ENCODE results near the gene NPAS1.

The NPAS1 gene, protein sequence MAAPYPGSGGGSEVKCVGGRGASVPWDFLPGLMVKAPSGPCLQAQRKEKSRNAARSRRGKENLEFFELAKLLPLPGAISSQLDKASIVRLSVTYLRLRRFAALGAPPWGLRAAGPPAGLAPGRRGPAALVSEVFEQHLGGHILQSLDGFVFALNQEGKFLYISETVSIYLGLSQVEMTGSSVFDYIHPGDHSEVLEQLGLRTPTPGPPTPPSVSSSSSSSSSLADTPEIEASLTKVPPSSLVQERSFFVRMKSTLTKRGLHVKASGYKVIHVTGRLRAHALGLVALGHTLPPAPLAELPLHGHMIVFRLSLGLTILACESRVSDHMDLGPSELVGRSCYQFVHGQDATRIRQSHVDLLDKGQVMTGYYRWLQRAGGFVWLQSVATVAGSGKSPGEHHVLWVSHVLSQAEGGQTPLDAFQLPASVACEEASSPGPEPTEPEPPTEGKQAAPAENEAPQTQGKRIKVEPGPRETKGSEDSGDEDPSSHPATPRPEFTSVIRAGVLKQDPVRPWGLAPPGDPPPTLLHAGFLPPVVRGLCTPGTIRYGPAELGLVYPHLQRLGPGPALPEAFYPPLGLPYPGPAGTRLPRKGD

DNA sequence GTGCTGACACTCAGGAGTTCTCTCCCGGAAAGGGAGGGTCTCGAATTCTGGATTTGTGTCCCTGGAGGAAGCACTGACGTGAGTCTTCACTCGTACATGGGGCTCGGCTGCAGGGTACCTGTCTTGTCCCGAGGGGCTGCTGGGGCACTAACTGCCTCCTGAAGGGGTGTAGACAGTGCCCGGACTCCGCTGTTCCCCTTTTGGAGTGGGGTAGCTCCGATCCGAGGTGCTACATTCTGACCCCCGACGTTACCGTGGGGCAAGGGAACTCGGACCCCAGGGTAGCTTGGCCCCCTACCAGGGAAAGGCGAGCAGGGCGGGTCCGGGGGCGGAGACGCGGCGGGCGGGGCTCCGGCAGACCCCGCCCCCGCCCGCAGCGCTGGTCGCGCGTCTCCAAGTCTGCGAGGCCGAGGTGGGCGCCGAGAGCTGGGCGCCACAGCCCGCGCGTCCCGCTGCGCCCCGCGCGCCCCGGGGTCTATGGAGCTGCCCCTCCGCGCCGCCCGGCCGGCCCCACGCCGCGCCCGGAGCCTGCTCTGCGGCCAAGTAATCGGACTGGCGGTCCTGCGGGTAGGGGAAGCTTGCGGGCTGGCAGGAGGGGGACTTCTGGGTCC, at the start of gene NPAS1:
NPAS1 (plus strand) TSS at position 407 of the 611 bp plus-strand sequence. CDS start 1,211 bp downstream, outside the sequence.
- no peak for DNase-seq

DNA sequence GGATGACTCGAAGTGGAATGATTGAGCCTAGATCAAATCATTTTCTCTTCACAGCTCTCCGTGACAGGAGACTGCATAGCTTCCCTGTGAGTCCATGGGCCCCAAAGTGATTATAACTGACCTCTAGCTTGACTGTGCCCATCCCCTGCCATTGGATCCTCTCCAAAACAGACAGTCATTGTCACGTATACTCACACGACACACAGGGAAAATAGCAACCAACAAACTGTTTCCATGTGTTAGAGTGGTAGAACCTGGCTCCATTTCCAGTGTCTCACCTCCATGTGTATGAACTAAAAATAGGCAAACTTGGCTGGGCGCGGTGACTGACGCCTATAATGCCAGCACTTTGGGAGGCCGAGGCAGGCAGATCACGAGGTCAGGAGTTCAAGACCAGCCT, 48.8 kb upstream of the NPAS1 start:
- no peak for DNase-seq

GRCh38 chr19:46972311-46972710, 47.3 kb upstream of the NPAS1 start:
- DNase-seq = no peak

- no peak for DNase-seq
Measured at GRCh38 chr19:46974181-46974580, 45.5 kb upstream of the NPAS1 start.

GRCh38 chr19:46975011-46975924, 44.4 kb upstream of the NPAS1 start:
- DNase-seq = no peak

- DNase-seq = no peak
Measured at GRCh38 chr19:46975925-46976782, 43.5 kb upstream of the NPAS1 start.

DNA sequence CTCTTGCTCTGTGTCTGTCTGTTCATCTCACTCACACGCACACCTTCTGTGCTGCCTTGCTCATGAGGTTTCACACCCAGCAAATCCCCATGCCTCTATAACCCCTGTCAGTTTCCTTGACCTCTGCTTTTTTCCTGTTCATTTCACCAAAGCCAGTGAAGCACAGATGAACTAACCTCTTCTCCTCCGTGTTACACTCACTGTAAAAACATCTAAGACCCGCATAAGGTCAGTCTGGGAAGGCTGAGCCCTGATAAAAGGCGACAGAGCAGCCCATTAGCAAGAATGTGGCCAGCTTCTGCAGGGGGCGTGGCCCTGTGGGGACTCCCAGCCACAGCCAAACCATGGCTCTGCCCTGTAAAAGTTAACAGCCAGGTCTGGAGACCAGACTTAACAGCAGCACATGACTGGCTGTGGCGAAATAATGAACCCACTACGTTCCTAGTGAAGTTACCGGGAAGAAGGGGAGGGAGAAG, 42.8 kb upstream of the NPAS1 start:
- DNase-seq = peak; percentile 17 to 28

DNA sequence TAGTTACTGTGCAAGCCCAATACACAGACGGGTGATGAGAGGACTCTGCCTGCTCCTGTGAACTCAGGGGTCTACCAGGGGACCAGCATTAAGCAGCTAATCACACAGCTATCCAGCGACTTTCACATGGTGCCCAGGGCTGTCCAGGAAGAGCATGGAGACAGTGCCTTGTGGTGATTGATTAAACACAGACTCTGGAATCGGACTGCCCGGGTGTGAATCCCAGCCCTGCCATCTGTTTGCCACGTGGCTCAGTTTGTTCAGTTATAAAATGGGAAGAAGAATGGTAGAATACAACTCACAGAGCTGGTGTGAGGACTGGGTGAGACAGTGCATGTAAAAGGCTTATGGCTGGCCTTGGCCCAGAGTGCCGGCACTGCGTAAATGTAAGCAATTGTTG, 42.1 kb upstream of the NPAS1 start:
- no peak for DNase-seq

DNA sequence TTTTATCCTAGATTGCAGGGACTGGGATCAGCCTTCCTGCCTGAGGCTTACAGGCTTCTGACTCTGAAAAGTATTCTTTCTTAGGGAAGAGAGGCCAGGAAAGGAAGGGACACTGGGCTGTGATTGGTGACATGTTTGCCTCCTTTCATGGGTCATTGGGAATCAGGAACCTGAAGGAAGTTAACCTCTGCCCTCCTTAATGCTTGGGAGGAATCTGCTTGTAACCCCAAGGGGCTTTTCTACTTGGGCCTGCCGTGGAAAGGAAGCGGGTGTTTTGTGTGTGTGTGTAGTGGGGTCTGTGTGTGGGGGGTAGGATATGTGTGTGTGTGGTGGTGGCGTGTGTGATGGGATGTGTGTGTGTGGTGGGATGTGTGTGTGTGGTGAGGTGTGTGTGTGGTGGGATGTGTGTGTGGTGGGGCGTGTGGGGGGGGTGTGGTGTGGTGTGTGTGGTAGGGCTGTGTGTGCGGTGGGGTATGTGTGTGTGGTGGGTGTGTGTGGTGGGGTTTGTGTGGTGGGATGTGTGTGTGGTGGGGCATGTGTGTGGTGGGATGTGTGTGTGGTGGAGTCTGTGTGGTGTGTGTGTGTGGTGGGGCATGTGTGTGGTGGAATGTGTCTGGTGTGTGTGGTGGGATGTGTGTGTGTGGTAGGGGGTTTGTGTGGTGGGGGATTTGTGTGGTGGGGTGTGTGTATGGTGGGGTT, 41.3 kb upstream of the NPAS1 start:
- peak; percentile 43 to 63 for DNase-seq

- DNase-seq = no peak
Measured at GRCh38 chr19:46979126-46980105, 40.2 kb upstream of the NPAS1 start.

GRCh38 chr19:46980761-46981160, 38.9 kb upstream of the NPAS1 start:
- DNase-seq = no peak

DNA sequence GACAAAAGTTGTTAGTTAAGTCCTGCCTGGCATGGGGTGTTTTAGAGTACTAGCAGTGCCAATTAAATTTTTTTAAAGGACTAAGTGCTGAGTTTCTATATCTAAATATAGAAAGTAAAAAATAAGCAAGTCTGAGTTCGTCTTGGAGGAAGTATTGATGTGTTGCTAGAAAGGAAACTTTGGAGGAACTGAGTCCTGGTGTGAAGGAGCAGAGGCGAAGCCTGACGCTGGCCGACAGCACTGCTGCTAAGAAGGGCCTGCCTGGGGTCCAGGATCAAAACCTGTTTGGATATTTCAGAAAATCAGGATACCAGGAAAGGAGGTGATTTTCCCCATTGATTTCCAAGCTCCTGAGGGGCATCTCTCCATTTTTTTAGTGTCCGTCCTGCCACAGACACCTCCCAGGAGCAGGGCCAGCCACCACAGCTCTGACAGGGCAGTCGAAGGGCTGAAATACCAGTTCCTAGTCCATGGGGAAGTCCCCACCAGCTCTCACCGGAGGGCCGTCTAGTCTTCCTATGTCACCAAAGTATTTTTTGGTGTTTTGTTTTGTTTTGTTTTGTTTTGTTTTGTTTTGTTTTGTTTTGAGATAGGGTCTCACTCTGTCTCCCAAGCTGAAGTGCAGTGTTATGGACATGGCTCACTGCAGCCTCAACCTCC, 38.2 kb upstream of the NPAS1 start:
- peak; percentile 75 for DNase-seq

GRCh38 chr19:46983097-46983496, 36.5 kb upstream of the NPAS1 start:
- no peak for DNase-seq

DNA sequence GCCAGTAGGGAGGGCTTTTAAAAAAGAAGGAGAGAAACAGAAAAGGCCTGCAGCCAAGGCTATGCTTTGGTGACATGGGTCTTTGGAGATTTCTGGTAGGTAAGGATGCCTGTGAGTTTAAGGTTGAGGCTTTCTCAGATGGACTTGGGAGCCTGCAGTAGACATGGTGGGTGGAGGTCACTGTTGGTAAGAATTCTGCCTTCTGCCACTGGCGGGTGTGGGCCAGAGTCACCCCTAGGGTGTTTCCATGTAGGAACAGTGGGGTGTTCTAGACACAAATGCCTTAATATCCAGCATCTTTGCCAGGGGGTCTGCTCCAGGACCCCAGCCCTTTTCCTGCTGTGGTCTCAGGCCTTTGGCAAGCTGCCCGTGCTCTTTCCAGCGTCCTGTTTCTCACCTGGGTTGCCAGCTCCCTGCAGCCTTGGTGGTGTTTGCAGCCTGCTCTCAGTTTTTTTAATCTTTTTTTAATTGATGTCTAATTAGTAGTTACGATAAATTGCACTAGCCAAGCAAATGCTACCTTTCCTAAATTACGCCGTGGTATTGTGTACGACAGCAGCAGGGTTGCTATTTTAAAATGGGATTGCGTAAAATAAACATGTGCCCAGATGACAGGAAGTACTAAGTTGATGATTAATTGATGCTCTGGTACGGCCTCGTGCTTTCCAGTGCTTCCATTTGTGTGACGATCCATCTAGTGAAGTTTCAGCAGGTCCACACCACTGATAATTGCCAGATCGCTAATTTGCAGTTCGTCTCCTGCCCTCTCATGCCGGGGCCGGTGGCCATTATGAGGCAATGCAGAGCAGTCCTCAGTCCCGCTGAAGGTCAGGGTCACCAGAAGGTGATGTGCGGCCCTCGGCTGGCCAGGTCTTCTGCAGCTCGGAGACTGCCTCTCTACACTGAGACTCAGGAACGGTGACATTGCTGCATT, 35.3 kb upstream of the NPAS1 start:
- peak; percentile 61 to 76 for DNase-seq

GRCh38 chr19:46985542-46986415, 33.9 kb upstream of the NPAS1 start:
- no peak for DNase-seq

DNA sequence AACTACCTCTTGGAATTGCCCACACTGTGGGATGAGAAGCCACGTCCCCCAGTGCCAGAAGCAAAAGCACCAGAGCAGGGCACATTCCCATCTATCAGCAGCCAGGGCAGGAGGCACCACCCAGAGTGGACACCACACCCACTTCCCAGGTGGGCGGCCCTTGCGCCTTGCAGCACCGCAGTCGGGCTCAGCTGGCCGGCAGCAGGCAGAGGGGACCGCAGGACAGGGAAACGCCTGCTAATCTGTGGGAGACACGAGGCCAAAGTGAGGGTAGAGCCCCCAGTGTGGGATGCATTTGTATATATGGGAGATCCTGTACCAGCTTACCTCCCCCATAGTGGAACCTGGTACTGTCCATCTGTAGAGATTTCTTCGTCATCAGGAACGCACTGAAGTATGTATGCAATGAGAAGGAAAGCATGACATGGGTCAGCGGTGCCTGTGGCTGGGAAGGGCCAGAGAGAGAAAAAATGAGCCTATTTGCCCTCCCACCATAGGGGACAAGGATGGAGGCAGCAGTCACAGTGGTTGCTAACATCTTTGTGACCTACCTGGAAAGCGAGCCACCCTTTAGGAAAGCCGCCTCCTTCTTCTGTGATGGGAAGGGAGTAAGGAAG, 30.9 kb upstream of the NPAS1 start:
- DNase-seq = no peak

Measured in inflammatory macrophage treated with lipopolysaccharide for 1 hour (primary cell).